PFSK-1 (cell line): ENCODE measurements around the gene USP43.

ENCODE experiments used
- FOXP2 ChIP-seq: optimal IDR thresholded peaks from 2 replicates; pipeline ENCODE3; 2011; ENCODE audit warnings: borderline replicate concordance, control low read depth, inconsistent platforms; ENCODE audit not compliant: insufficient read depth; ENCODE audit errors: extremely low read length, extremely low read depth
- POLR2AphosphoS5 ChIP-seq: IDR thresholded peaks from 2 replicates; pipeline ENCODE4 v1.6.1; 2012; ENCODE audit warnings: low read depth, mild to moderate bottlenecking, control low read depth, low read length, moderate library complexity
- SIN3A ChIP-seq: IDR thresholded peaks from 2 replicates; pipeline ENCODE4 v1.6.1; 2012; ENCODE audit warnings: mild to moderate bottlenecking, low read length, moderate library complexity, borderline replicate concordance; ENCODE audit not compliant: insufficient read depth
- TF ChIP-seq, protein P1 (sequence below), 2 experiments: IDR thresholded peaks; 2 replicates each; pipeline versions ENCODE4 v1.6.1 to v1.8.0; 2011 to 2012; ENCODE audit warnings: low read depth in 2 of 2, low read length in 2 of 2, control low read depth in 1 of 2, inconsistent platforms in 1 of 2, mild to moderate bottlenecking in 1 of 2, moderate library complexity in 1 of 2; ENCODE audit not compliant: insufficient read depth in 1 of 2

DNA sequence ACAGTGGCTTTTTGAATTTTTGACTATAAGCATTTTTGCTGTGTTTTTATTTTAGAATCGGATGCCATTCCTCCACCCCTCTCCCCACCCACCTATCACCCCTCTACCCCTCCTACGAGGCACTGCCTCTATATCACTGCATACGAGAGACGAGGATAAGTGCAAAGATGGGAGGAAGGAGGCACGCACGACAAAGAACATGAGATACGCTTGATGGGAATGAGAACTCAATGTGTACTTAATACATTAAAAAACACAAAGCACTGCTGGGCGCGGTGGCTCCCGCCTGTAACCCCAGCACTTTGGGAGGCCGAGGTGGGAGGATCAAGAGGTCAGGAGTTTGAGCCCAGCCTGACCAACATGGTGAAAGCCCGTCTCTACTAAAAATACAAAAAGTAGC lies 8.8 kb upstream of the USP43 start:
- TF ChIP-seq SIN3A (no peak), POLR2AphosphoS5 (no peak), FOXP2 (no peak)
- TF ChIP-seq, protein P1, sequence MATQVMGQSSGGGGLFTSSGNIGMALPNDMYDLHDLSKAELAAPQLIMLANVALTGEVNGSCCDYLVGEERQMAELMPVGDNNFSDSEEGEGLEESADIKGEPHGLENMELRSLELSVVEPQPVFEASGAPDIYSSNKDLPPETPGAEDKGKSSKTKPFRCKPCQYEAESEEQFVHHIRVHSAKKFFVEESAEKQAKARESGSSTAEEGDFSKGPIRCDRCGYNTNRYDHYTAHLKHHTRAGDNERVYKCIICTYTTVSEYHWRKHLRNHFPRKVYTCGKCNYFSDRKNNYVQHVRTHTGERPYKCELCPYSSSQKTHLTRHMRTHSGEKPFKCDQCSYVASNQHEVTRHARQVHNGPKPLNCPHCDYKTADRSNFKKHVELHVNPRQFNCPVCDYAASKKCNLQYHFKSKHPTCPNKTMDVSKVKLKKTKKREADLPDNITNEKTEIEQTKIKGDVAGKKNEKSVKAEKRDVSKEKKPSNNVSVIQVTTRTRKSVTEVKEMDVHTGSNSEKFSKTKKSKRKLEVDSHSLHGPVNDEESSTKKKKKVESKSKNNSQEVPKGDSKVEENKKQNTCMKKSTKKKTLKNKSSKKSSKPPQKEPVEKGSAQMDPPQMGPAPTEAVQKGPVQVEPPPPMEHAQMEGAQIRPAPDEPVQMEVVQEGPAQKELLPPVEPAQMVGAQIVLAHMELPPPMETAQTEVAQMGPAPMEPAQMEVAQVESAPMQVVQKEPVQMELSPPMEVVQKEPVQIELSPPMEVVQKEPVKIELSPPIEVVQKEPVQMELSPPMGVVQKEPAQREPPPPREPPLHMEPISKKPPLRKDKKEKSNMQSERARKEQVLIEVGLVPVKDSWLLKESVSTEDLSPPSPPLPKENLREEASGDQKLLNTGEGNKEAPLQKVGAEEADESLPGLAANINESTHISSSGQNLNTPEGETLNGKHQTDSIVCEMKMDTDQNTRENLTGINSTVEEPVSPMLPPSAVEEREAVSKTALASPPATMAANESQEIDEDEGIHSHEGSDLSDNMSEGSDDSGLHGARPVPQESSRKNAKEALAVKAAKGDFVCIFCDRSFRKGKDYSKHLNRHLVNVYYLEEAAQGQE (IDR thresholded peaks at IDR 0.05; ENCODE audit: insufficient read depth in 1 of 2, low read depth in 2 of 2, low read length in 2 of 2), result no peak
